K562 (cell line): ENCODE results near the gene ZNF366. TPM values are rescaled to one million over a fixed set of nuclear protein-coding genes. Genes with fewer than 3 reads are reported as not detected.

Experiments
- ATAC-seq: fragments of 200-7000 bp; cut with Tn5 transposase; 3 replicates; pipeline ENCODE4 v1.9.1; 2020; ENCODE audit warnings: moderate library complexity
- BruUV-seq: library from RNA; stranded (reverse); fragments of 400-500 nt; replicated peaks from 2 replicates; lab custom pipeline; 2021; lab: Mats Ljungman, UMichigan
- CTCF ChIA-PET: fragments of 300-600 bp; formaldehyde crosslinking; extraction: SDS; loops from one replicate; lab custom pipeline; 2021; ENCODE audit warnings: low intra/inter-chr PET ratio; lab: Yijun Ruan, JAX
- POLR2A ChIA-PET: fragments of 300-600, 350-650 bp; sonication (Branson Sonifier 250); formaldehyde crosslinking; extraction: SDS; loops from one replicate; lab custom pipeline; 2021; ENCODE audit warnings: antibody characterized with exemption, inconsistent platforms; lab: Yijun Ruan, JAX
- DNase-seq, 4 experiments: peaks; one replicate each; pipeline versions ENCODE4 v3.0.0 to v3.0.0-alpha.2; 2011 to 2018; ENCODE audit warnings: low spot score in 3 of 4, mixed read lengths in 3 of 4; ENCODE audit errors: extremely low read depth in 1 of 4
- FAIRE-seq: peaks from 2 replicates; lab custom pipeline; 2011; peaks lifted over from hg19 to GRCh38; lab: Jason Lieb, UNC
- H2AFZ ChIP-seq: 2 replicates; pipeline ENCODE4 v1.6.0; 2011; ENCODE audit warnings: low read depth, low read length, control low read depth, inconsistent platforms
- H3K27ac ChIP-seq: fragments of 200-600 bp; 3 replicates; pipeline ENCODE4 v1.8.0; 2011; ENCODE audit warnings: low read depth, mild to moderate bottlenecking, control low read depth, inconsistent platforms, low read length, moderate library complexity, mixed read lengths; ENCODE audit errors: extremely low read depth
- H3K27me3 ChIP-seq, 2 experiments: fragments of 300-600 bp in 1 of 2; 2 replicates in 1 of 2; 3 replicates in 1 of 2; pipeline versions ENCODE4 v1.6.0 to v1.8.0; 2011; ENCODE audit warnings: inconsistent platforms in 2 of 2, low read length in 2 of 2, mild to moderate bottlenecking in 1 of 2, mixed read lengths in 1 of 2, moderate library complexity in 1 of 2; ENCODE audit not compliant: control insufficient read depth in 2 of 2, insufficient read depth in 2 of 2
- H3K36me3 ChIP-seq: fragments of 300-600 bp; 3 replicates; pipeline ENCODE4 v1.8.0; 2011; ENCODE audit warnings: mild to moderate bottlenecking, low read length, inconsistent platforms; ENCODE audit not compliant: control insufficient read depth, insufficient read depth
- H3K4me1 ChIP-seq, 2 experiments: fragments of 200-600 bp in 1 of 2; replicated peaks in 1 of 2; 2 replicates in 1 of 2; 3 replicates in 1 of 2; pipeline versions ENCODE4 v1.5.1 to v1.8.0; 2011; ENCODE audit warnings: inconsistent platforms in 2 of 2, low read length in 2 of 2, mild to moderate bottlenecking in 1 of 2, mixed read lengths in 1 of 2, moderate library complexity in 1 of 2; ENCODE audit not compliant: control insufficient read depth in 2 of 2, insufficient read depth in 2 of 2
- H3K4me2 ChIP-seq: 2 replicates; pipeline ENCODE4 v1.6.1; 2011; ENCODE audit warnings: low read length, control low read depth, inconsistent platforms, mixed read lengths; ENCODE audit not compliant: insufficient read depth
- H3K4me3 ChIP-seq: fragments of 200-600 bp; sonication (generic), shearing (Covaris generic); 2 replicates; pipeline ENCODE4 v1.5.1; 2016; ENCODE audit warnings: control low read depth, inconsistent platforms
- H3K79me2 ChIP-seq: fragments of 200-600 bp; 3 replicates; pipeline ENCODE4 v1.8.0; 2011; ENCODE audit warnings: low read length, inconsistent platforms; ENCODE audit not compliant: control insufficient read depth, insufficient read depth
- H3K9ac ChIP-seq, 2 experiments: 2 replicates each; pipeline versions ENCODE4 v1.6.0 to v1.6.1; 2011; ENCODE audit warnings: low read depth in 2 of 2, low read length in 2 of 2, control low read depth in 1 of 2, inconsistent platforms in 1 of 2, mild to moderate bottlenecking in 1 of 2, mixed read lengths in 1 of 2; ENCODE audit not compliant: insufficient read depth in 1 of 2
- H3K9me1 ChIP-seq: one replicate; pipeline ENCODE4 v1.6.0; 2011; ENCODE audit warnings: inconsistent platforms, mild to moderate bottlenecking, low read length, moderate library complexity; ENCODE audit not compliant: control insufficient read depth, insufficient read depth
- H3K9me3 ChIP-seq: replicated peaks from 2 replicates; pipeline ENCODE4 v1.5.1; 2011; ENCODE audit warnings: low read depth, low read length, inconsistent platforms; ENCODE audit not compliant: control insufficient read depth, insufficient read depth
- H4K20me1 ChIP-seq: replicated peaks from 2 replicates; pipeline ENCODE4 v1.6.1; 2011; ENCODE audit warnings: low read length, inconsistent platforms, mixed read lengths; ENCODE audit not compliant: control insufficient read depth, insufficient read depth
- CBFA2T2 ChIP-seq: fragments of 450-650 bp; conservative IDR thresholded peaks from 2 replicates; pipeline ENCODE4 v1.6.1; 2017; ENCODE audit warnings: mild to moderate bottlenecking
- CLOCK ChIP-seq: fragments of 250-450 bp; sonication (Bioruptor Pico); IDR thresholded peaks from 2 replicates; pipeline ENCODE4 v1.4.0; 2020; ENCODE audit warnings: mild to moderate bottlenecking, moderate library complexity, borderline replicate concordance
- ETS2 ChIP-seq: IDR thresholded peaks from 2 replicates; pipeline ENCODE4 v1.6.1; 2016; ENCODE audit warnings: borderline replicate concordance, missing genetic modification characterization, mild to moderate bottlenecking, moderate library complexity, missing compliant biosample characterization; ENCODE audit not compliant: poor library complexity, severe bottlenecking
- PTRF ChIP-seq: fragments of 450-650 bp; IDR thresholded peaks from 2 replicates; pipeline ENCODE4 v1.6.1; 2016; ENCODE audit warnings: mild to moderate bottlenecking, missing genetic modification characterization, missing compliant biosample characterization
- SRSF7 ChIP-seq: fragments of 200-400 bp; formaldehyde crosslinking; optimal IDR thresholded peaks from 2 replicates; pipeline ENCODE3; 2017; ENCODE audit warnings: mild to moderate bottlenecking, low read depth, low read length
- TCFL5 ChIP-seq: fragments of 250-450 bp; sonication (Bioruptor Pico); conservative IDR thresholded peaks from 2 replicates; pipeline ENCODE4 v1.6.1; 2021; ENCODE audit warnings: mild to moderate bottlenecking, moderate library complexity, matching md5 sums
- TSC22D4 ChIP-seq: fragments of 450-650 bp; IDR thresholded peaks from 2 replicates; pipeline ENCODE4 v1.6.1; 2016; ENCODE audit warnings: missing genetic modification characterization, missing biosample characterization, control low read depth
- YY1 ChIP-seq, 3 experiments: IDR thresholded peaks; 2 replicates each; pipeline ENCODE4 v1.6.1; 2011; ENCODE audit warnings: low read length in 2 of 3, mild to moderate bottlenecking in 2 of 3, moderate library complexity in 2 of 3, borderline replicate concordance in 1 of 3, control low read depth in 1 of 3, low read depth in 1 of 3; ENCODE audit not compliant: insufficient read depth in 3 of 3, insufficient replicate concordance in 2 of 3, control insufficient read depth in 1 of 3, insufficient read length in 1 of 3; ENCODE audit errors: extremely low read depth in 1 of 3
- ZNF561 ChIP-seq: fragments of 450-650 bp; formaldehyde crosslinking; conservative IDR thresholded peaks from 2 replicates; pipeline ENCODE4 v1.4.0; 2020; ENCODE audit warnings: mild to moderate bottlenecking, moderate library complexity
- ZSCAN29 ChIP-seq: fragments of 450-650 bp; IDR thresholded peaks from 2 replicates; pipeline ENCODE4 v1.6.1; 2017
- WGBS: fragments of 100-300 bp; shearing (Covaris generic); methylation state at CpG from one replicate; pipeline ENCODE4 v1.1.6; 2016; ENCODE audit warnings: low coverage, mixed read lengths; ENCODE audit not compliant: insufficient coverage; ENCODE audit errors: missing lambda C conversion rate; 5-methylcytosine and 5-hydroxymethylcytosine counted together
- in situ Hi-C: fragments of 300-500 bp; cut with MboI; formaldehyde crosslinking; loops from 4 replicates; pipeline ENCODE4 v1.15.0; 2018; ENCODE audit warnings: inconsistent platforms, mixed read lengths
- intact Hi-C: fragments of 100-400 bp; cut with micrococcal nuclease; formaldehyde crosslinking; loops from 2 replicates; pipeline ENCODE4 v1.14.2; 2022
- polyA plus RNA-seq, 8 experiments: library from polyadenylated mRNA; depleted of rRNA in 4 of 8; stranded (reverse) in 5 of 8; unstranded in 3 of 8; fragments of >200 nt; fragmentation: Nextera tagmentation in 2 of 8; fragmentation: Illumina TruSeq in 1 of 8; extraction: Ambion mirVana in 2 of 8; extraction: Trizol in 1 of 8; gene quantifications; 2 replicates each; pipeline versions ENCODE4 v1.2.1 to v1.2.3, GENCODE V29; 2011 to 2014; ENCODE audit warnings: inconsistent platforms in 1 of 8, missing spikeins in 1 of 8
- total RNA-seq, 7 experiments: library from RNA; depleted of rRNA in 6 of 7; stranded (reverse); fragments of >200 nt in 6 of 7; fragmentation: Illumina TruSeq in 2 of 7; extraction: Trizol in 2 of 7; gene quantifications; 2 replicates each; pipeline versions ENCODE4 v1.2.1 to v1.2.3, GENCODE V29; 2011 to 2021; ENCODE audit warnings: low replicate concordance in 1 of 7
- TF ChIP-seq, protein P1 (sequence below): sonication (generic); formaldehyde crosslinking; IDR thresholded peaks from 2 replicates; pipeline ENCODE4 v1.8.1; 2023; ENCODE audit warnings: mild to moderate bottlenecking, missing genetic modification reagents
- TF ChIP-seq, protein P2 (sequence below): fragments of 250-450 bp; sonication (Bioruptor Pico); IDR thresholded peaks from 2 replicates; pipeline ENCODE4 v1.8.0; 2022; ENCODE audit warnings: moderate library complexity, mild to moderate bottlenecking, inconsistent platforms

ZNF366 gene
- total and polyA plus RNA-seq, 9 of the 15 experiments (the other 6 are each of a cell fraction or from before 2014, with no cell fraction given), result not detected

GRCh38 chr5:72415616-72416325 is 91.4 kb downstream of the ZNF366 start:
- no peak overlapping the region for H3K27ac ChIP-seq
- in situ Hi-C loops, result no loop called here
- H3K9ac ChIP-seq, result no peak overlapping the region
- peaks cover 0 to 5% of the 10 kb centered on the region in 2 experiments; a peak in 1 of 5 replicates for H3K27me3 ChIP-seq
- H2AFZ ChIP-seq, result no peak overlapping the region
- 22% methylated on average over 5 of the region's 5 CpGs for WGBS
- CTCF ChIA-PET, result no interaction called here
- peaks cover 0 to 8% of the 10 kb centered on the region in 2 experiments; a peak in 1 of 5 replicates for H3K4me1 ChIP-seq
- no peaks in the 10 kb centered on the region for H3K79me2 ChIP-seq
- POLR2A ChIA-PET, result interaction anchor here (0.5 kb wide), 1 partner anchor 339 kb away, joined by 3 read pairs; no protein-coding TSS in a partner anchor
- no peaks in the 10 kb centered on the region for H3K36me3 ChIP-seq
- no peak for ATAC-seq
- H3K4me3 ChIP-seq, result no peak overlapping the region
- no peak for FAIRE-seq
- BruUV-seq, result no TSS peak
- intact Hi-C loops, result no loop called here
- no peak for DNase-seq
- H3K9me1 ChIP-seq, result no peaks in the 10 kb centered on the region
- H4K20me1 ChIP-seq, result no peaks in the 10 kb centered on the region
- no peak overlapping the region for H3K4me2 ChIP-seq
- H3K9me3 ChIP-seq, result no peaks in the 10 kb centered on the region
- TF ChIP-seq TSC22D4 (tag), result no peak
- TF ChIP-seq, protein P1, sequence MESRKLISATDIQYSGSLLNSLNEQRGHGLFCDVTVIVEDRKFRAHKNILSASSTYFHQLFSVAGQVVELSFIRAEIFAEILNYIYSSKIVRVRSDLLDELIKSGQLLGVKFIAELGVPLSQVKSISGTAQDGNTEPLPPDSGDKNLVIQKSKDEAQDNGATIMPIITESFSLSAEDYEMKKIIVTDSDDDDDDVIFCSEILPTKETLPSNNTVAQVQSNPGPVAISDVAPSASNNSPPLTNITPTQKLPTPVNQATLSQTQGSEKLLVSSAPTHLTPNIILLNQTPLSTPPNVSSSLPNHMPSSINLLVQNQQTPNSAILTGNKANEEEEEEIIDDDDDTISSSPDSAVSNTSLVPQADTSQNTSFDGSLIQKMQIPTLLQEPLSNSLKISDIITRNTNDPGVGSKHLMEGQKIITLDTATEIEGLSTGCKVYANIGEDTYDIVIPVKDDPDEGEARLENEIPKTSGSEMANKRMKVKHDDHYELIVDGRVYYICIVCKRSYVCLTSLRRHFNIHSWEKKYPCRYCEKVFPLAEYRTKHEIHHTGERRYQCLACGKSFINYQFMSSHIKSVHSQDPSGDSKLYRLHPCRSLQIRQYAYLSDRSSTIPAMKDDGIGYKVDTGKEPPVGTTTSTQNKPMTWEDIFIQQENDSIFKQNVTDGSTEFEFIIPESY (CRISPR knock-in tag), result no peak
- TF ChIP-seq ZSCAN29, result no peak
- TF ChIP-seq ZNF561, result no peak
- TF ChIP-seq CBFA2T2, result no peak
- TF ChIP-seq, protein P2, sequence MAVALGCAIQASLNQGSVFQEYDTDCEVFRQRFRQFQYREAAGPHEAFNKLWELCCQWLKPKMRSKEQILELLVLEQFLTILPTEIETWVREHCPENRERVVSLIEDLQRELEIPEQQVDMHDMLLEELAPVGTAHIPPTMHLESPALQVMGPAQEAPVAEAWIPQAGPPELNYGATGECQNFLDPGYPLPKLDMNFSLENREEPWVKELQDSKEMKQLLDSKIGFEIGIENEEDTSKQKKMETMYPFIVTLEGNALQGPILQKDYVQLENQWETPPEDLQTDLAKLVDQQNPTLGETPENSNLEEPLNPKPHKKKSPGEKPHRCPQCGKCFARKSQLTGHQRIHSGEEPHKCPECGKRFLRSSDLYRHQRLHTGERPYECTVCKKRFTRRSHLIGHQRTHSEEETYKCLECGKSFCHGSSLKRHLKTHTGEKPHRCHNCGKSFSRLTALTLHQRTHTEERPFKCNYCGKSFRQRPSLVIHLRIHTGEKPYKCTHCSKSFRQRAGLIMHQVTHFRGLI (CRISPR knock-in tag), result no peak
- TF ChIP-seq YY1 (IDR thresholded peaks at IDR 0.05; ENCODE audit: borderline replicate concordance in 1 of 3, control insufficient read depth in 1 of 3, extremely low read depth in 1 of 3, insufficient read depth in 3 of 3, insufficient read length in 1 of 3, insufficient replicate concordance in 2 of 3, low read depth in 1 of 3, low read length in 2 of 3), result no peak
- no peak for TF ChIP-seq CLOCK (CRISPR knock-in tag)
- no peak for TF ChIP-seq PTRF (tag)
- TF ChIP-seq SRSF7, result no peak
- TF ChIP-seq ETS2 (tag), result no peak
- TF ChIP-seq TCFL5 (CRISPR knock-in tag), result no peak
